ENCODE measurements around the gene A4GALT.

DNA sequence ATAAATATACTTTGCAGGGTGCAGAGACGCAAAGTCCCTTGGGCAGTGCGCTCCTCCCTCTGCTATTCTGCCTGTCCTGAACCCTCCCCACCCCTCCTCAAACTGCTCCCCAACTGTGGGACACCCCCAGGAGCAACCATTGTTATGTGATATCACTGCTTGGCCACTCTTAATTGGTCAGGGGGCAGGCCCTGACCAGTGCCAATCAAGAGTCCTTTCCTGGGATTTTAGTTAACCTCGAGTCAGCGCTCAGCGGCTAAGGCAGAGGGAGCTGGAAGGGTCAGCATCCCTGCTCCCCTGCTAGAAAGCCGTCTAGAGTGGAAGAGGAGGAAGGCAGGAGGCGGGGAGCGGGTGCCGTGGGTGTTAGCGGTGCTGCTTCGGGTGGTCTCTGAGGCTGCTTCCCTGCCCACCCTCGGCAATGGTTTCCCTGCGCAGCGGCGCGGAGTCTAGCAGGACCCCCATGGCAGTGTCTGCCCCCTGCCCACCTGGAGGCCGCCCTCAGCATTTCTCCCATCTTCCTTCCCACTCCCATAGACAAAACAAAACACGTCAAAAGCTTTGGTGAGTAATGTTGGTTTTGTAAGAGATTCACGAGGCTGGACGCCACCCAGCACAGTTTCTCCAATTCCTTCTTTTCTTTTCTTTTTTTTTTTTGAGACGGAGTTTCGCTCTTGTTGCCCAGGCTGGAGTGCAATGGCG, 38.4 kb upstream of the A4GALT start:
- TF ChIP-seq, protein P1, sequence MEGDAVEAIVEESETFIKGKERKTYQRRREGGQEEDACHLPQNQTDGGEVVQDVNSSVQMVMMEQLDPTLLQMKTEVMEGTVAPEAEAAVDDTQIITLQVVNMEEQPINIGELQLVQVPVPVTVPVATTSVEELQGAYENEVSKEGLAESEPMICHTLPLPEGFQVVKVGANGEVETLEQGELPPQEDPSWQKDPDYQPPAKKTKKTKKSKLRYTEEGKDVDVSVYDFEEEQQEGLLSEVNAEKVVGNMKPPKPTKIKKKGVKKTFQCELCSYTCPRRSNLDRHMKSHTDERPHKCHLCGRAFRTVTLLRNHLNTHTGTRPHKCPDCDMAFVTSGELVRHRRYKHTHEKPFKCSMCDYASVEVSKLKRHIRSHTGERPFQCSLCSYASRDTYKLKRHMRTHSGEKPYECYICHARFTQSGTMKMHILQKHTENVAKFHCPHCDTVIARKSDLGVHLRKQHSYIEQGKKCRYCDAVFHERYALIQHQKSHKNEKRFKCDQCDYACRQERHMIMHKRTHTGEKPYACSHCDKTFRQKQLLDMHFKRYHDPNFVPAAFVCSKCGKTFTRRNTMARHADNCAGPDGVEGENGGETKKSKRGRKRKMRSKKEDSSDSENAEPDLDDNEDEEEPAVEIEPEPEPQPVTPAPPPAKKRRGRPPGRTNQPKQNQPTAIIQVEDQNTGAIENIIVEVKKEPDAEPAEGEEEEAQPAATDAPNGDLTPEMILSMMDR (conservative IDR thresholded peaks at IDR 0.05; ENCODE audit: low read length) = no peak
- TF ChIP-seq EZH2phosphoT487 (IDR thresholded peaks at IDR 0.05; ENCODE audit: borderline replicate concordance) = no peak

Data from Loucy (cell line).